ENCODE results near the gene C17orf50. TPM values are rescaled to one million over a fixed set of nuclear protein-coding genes. Genes with fewer than 3 reads are reported as not detected.

Gene C17orf50
- total RNA-seq, 2 experiments from 2014 or later = not detected

- H3K4me1 Mint-ChIP-seq (ENCODE audit: low read depth) = peaks cover 7% of the 10 kb centered on the region
- ChIA-PET CTCF (interaction anchor here (5.7 kb wide), 1 partner anchor 22 kb away, joined by 24 read pairs; no protein-coding TSS in a partner anchor), POLR2A (no interaction called here)
- TF ChIP-seq CTCF (IDR thresholded peaks at IDR 0.05) = no peak
- intact Hi-C loops (cut with micrococcal nuclease) = no loop called here
- no peak overlapping the region for H3K4me3 Mint-ChIP-seq
- DNase-seq (no peak), ATAC-seq (no peak)
- no peaks in the 10 kb centered on the region for H3K9me3 Mint-ChIP-seq
- H3K27me3 Mint-ChIP-seq = no peaks in the 10 kb centered on the region
- peaks cover 21% of the 10 kb centered on the region for H3K36me3 Mint-ChIP-seq (ENCODE audit: low read depth)
- no peak overlapping the region for H3K27ac Mint-ChIP-seq
These were observed 34.9 kb upstream of the C17orf50 start for GRCh38 chr17:35725802-35726126.

DNA sequence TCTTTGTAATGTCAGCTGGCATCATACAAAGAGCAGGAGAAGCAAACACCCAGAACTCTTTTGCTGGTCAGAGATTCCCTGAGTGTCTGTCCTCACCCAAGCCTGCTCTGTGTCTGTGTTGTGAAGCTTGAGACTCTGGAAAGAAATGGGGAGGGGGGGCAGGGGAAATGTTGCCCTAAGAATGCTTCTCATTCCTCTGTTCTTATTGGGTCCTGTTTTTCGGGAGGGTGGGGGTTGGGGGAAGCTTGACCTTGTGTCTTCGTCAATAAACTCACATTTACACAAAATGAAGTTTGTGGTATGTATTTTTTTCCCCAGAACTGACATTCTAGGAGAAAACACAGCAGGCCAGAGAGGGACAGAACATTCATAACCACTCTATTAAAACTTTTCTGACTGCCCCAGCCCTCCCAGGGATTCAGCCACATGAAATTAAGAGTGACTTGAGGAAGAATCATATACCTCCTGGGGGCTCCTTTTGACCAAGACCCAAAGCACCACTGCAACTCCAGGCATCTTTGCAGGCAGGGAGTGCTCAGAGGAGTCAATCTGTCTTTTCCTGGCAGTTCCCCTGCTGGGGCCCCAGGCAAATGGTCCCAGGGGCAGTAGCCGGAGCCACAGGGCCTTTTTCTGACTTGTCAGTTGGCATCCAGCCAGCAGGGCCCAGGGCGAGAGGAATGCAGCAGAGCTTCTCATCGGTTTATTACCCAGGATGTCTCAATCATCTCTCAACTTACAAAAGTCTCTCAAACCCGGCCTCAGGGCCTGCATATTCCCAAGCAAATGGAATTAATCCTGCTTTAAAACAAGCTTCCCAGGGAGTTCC lies 34.3 kb upstream of the C17orf50 start:
- peaks cover 21% of the 10 kb centered on the region for H3K36me3 Mint-ChIP-seq (ENCODE audit: low read depth)
- no peak for TF ChIP-seq CTCF (IDR thresholded peaks at IDR 0.05)
- DNase-seq (no peak), ATAC-seq (no peak)
- CTCF ChIA-PET = interaction anchor here (1.0 to 5.7 kb wide), 3 partner anchors 21 to 113 kb away, joined by 3 to 24 read pairs (median 4); no protein-coding TSS in a partner anchor
- H3K4me1 Mint-ChIP-seq (ENCODE audit: low read depth) = peaks cover 11% of the 10 kb centered on the region
- no peaks in the 10 kb centered on the region for H3K9me3 Mint-ChIP-seq
- no peaks in the 10 kb centered on the region for H3K27me3 Mint-ChIP-seq
- H3K27ac Mint-ChIP-seq = no peak overlapping the region
- intact Hi-C loops (cut with micrococcal nuclease) = no loop called here
- POLR2A ChIA-PET = no interaction called here
- no peak overlapping the region for H3K4me3 Mint-ChIP-seq

DNA sequence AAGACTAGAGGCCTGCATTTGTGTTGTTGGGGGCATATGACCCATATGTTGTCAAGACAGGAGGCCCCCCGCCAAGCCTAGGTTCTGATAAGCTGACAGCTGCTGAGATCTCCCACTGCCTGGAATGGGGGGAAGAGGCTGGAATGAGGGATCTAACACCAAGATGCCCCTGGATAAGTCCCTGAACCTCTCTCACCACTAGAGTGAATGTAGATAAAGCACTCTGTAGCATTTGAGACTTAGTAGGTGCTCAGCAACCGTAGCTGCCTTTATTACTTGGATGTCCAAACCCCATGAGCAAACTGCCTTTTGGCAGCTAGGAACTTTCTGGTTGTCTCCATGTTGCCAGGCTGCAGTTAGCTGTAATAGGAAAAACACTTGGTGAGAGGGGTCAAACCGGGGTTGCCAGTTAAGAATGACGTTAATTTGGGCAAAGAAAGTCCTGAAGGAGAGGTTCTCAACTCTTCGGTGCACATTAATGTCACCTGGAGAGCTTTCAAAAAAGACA lies 33.7 kb upstream of the C17orf50 start:
- intact Hi-C loops (cut with micrococcal nuclease) = no loop called here
- H3K4me1 Mint-ChIP-seq (ENCODE audit: low read depth) = peaks cover 11% of the 10 kb centered on the region
- H3K9me3 Mint-ChIP-seq = no peaks in the 10 kb centered on the region
- no peaks in the 10 kb centered on the region for H3K27me3 Mint-ChIP-seq
- no peak overlapping the region for H3K27ac Mint-ChIP-seq
- ChIA-PET POLR2A (interaction anchor here (0.6 to 1.2 kb wide), 3 partner anchors 11 to 787 kb away, joined by 3 read pairs; no protein-coding TSS in a partner anchor), CTCF (interaction anchor here (1.0 to 5.7 kb wide), 3 partner anchors 21 to 114 kb away, joined by 3 to 24 read pairs (median 4); no protein-coding TSS in a partner anchor)
- peaks cover 21% of the 10 kb centered on the region for H3K36me3 Mint-ChIP-seq (ENCODE audit: low read depth)
- no peak overlapping the region for H3K4me3 Mint-ChIP-seq
- DNase-seq = no peak
- no peak for ATAC-seq
- no peak for TF ChIP-seq CTCF (IDR thresholded peaks at IDR 0.05)

GRCh38 chr17:35727635-35728034 lies 33.1 kb upstream of the C17orf50 start:
- Mint-ChIP-seq H3K27ac (no peak overlapping the region), H3K9me3 (no peaks in the 10 kb centered on the region), H3K4me3 (no peak overlapping the region), H3K4me1 (ENCODE audit: low read depth) (peaks cover 14% of the 10 kb centered on the region), H3K27me3 (no peaks in the 10 kb centered on the region), H3K36me3 (ENCODE audit: low read depth) (peaks cover 21% of the 10 kb centered on the region)
- no peak for TF ChIP-seq CTCF (IDR thresholded peaks at IDR 0.05)
- intact Hi-C loops (cut with micrococcal nuclease) = no loop called here
- CTCF ChIA-PET = interaction anchor here (1.0 to 5.7 kb wide), 3 partner anchors 20 to 114 kb away, joined by 3 to 24 read pairs (median 4); no protein-coding TSS in a partner anchor
- DNase-seq = no peak
- no peak for ATAC-seq
- POLR2A ChIA-PET = interaction anchor here (0.6 to 1.2 kb wide), 4 partner anchors 12 to 788 kb away, joined by 3 to 4 read pairs (median 3); no protein-coding TSS in a partner anchor

- H3K4me1 Mint-ChIP-seq (ENCODE audit: low read depth) = peaks cover 14% of the 10 kb centered on the region
- intact Hi-C loops (cut with micrococcal nuclease) = no loop called here
These were observed 32.1 kb upstream of the C17orf50 start for GRCh38 chr17:35728551-35728950.

More at GRCh38 chr17:35728551-35728950, 32.1 kb upstream of the C17orf50 start:
- ChIA-PET CTCF (interaction anchor here (1.2 to 5.7 kb wide), 2 partner anchors 11 to 19 kb away, joined by 5 to 24 read pairs; no protein-coding TSS in a partner anchor), POLR2A (interaction anchor here (1.1 kb wide), 1 partner anchor 19 kb away, joined by 4 read pairs; no protein-coding TSS in a partner anchor)
- no peak overlapping the region for H3K27ac Mint-ChIP-seq
- no peaks in the 10 kb centered on the region for H3K9me3 Mint-ChIP-seq
- peaks cover 19% of the 10 kb centered on the region for H3K36me3 Mint-ChIP-seq (ENCODE audit: low read depth)
- no peaks in the 10 kb centered on the region for H3K27me3 Mint-ChIP-seq
- ATAC-seq (no peak), DNase-seq (no peak)
- no peak overlapping the region for H3K4me3 Mint-ChIP-seq
- no peak for TF ChIP-seq CTCF (IDR thresholded peaks at IDR 0.05)
